ENCODE results near the gene SQSTM1.
"Not testable (repeated sequence)": the region's sequence is repeated elsewhere in the genome, so short reads cannot be mapped to it uniquely, and the experiment has no call there.

SQSTM1 gene

GRCh38 chr5:179833056-179833708 is 12.5 kb downstream of the SQSTM1 start:
- H3F3A ChIP-seq (ENCODE audit: insufficient read depth), result no peaks in the 10 kb centered on the region

GRCh38 chr5:179833709-179834070 is 13.0 kb downstream of the SQSTM1 start:
- no peaks in the 10 kb centered on the region for H4K20me1 ChIP-seq (ENCODE audit: low read depth, low read length)
- H3K9ac ChIP-seq (ENCODE audit: low read length), result no peak overlapping the region
- H3K4me2 ChIP-seq (ENCODE audit: low read depth, low read length, poor library complexity, severe bottlenecking), result no peak overlapping the region
- H3K9me3 ChIP-seq (ENCODE audit: insufficient read depth, low read length), result no peaks in the 10 kb centered on the region
- TF ChIP-seq CTCF (IDR thresholded peaks at IDR 0.05; ENCODE audit: insufficient read depth, low read length, poor library complexity, severe bottlenecking) (no peak), EZH2phosphoT487 (conservative IDR thresholded peaks at IDR 0.05; ENCODE audit: low read length) (no peak)
- H3K36me3 ChIP-seq (ENCODE audit: low read length), result no peaks in the 10 kb centered on the region; the same call in 1 of the 2 replicates
- no peak overlapping the region for H2AFZ ChIP-seq (ENCODE audit: low read depth, low read length, severe bottlenecking)
- H3K9me2 ChIP-seq (replicated peaks; ENCODE audit: insufficient read depth, low read length), result no peaks in the 10 kb centered on the region
- no peak overlapping the region for H3K4me3 ChIP-seq (ENCODE audit: insufficient read depth, low read length, poor library complexity, severe bottlenecking)
- H3F3A ChIP-seq (ENCODE audit: insufficient read depth), result no peaks in the 10 kb centered on the region
- no peaks in the 10 kb centered on the region for H3K79me2 ChIP-seq (ENCODE audit: insufficient read depth, low read length)
- no peaks in the 10 kb centered on the region for H3K27me3 ChIP-seq (ENCODE audit: low read length)
- no peak overlapping the region for H3K27ac ChIP-seq (ENCODE audit: low read depth, low read length)

More at GRCh38 chr5:179833056-179833708, 12.5 kb downstream of the SQSTM1 start:
- Histone ChIP-seq H3K9ac (ENCODE audit: low read length) (no peak overlapping the region), H3K4me2 (ENCODE audit: low read depth, low read length, poor library complexity, severe bottlenecking) (no peak overlapping the region), H3K9me3 (ENCODE audit: insufficient read depth, low read length) (no peaks in the 10 kb centered on the region), H3K36me3 (ENCODE audit: low read length) (no peaks in the 10 kb centered on the region; the same call in 1 of the 2 replicates), H3K4me3 (ENCODE audit: insufficient read depth, low read length, poor library complexity, severe bottlenecking) (no peak overlapping the region), H4K20me1 (ENCODE audit: low read depth, low read length) (no peaks in the 10 kb centered on the region), H2AFZ (ENCODE audit: low read depth, low read length, severe bottlenecking) (no peak overlapping the region), H3K9me2 (replicated peaks; ENCODE audit: insufficient read depth, low read length) (no peaks in the 10 kb centered on the region), H3K27me3 (ENCODE audit: low read length) (no peaks in the 10 kb centered on the region), H3K27ac (ENCODE audit: low read depth, low read length) (no peak overlapping the region), H3K79me2 (ENCODE audit: insufficient read depth, low read length) (no peaks in the 10 kb centered on the region)
- TF ChIP-seq CTCF (IDR thresholded peaks at IDR 0.05; ENCODE audit: insufficient read depth, low read length, poor library complexity, severe bottlenecking), result no peak
- TF ChIP-seq EZH2phosphoT487 (conservative IDR thresholded peaks at IDR 0.05; ENCODE audit: low read length), result no peak

GRCh38 chr5:179834120-179834519 is 13.4 kb downstream of the SQSTM1 start:
- TF ChIP-seq EZH2phosphoT487 (conservative IDR thresholded peaks at IDR 0.05; ENCODE audit: low read length) (no peak), CTCF (IDR thresholded peaks at IDR 0.05; ENCODE audit: insufficient read depth, low read length, poor library complexity, severe bottlenecking) (no peak)
- H3K9me2 ChIP-seq (replicated peaks; ENCODE audit: insufficient read depth, low read length), result no peaks in the 10 kb centered on the region
- no peaks in the 10 kb centered on the region for H3K27me3 ChIP-seq (ENCODE audit: low read length)
- H4K20me1 ChIP-seq (ENCODE audit: low read depth, low read length), result no peaks in the 10 kb centered on the region
- H3K4me2 ChIP-seq (ENCODE audit: low read depth, low read length, poor library complexity, severe bottlenecking), result no peak overlapping the region
- H3F3A ChIP-seq (ENCODE audit: insufficient read depth), result no peaks in the 10 kb centered on the region
- H3K4me3 ChIP-seq (ENCODE audit: insufficient read depth, low read length, poor library complexity, severe bottlenecking), result no peak overlapping the region
- H3K9me3 ChIP-seq (ENCODE audit: insufficient read depth, low read length), result no peaks in the 10 kb centered on the region
- H3K27ac ChIP-seq (ENCODE audit: low read depth, low read length), result no peak overlapping the region
- H3K9ac ChIP-seq (ENCODE audit: low read length), result no peak overlapping the region
- no peaks in the 10 kb centered on the region; the same call in 1 of the 2 replicates for H3K36me3 ChIP-seq (ENCODE audit: low read length)
- H3K79me2 ChIP-seq (ENCODE audit: insufficient read depth, low read length), result no peaks in the 10 kb centered on the region
- no peak overlapping the region for H2AFZ ChIP-seq (ENCODE audit: low read depth, low read length, severe bottlenecking)

- not testable (repeated sequence) for H3K4me2 ChIP-seq (ENCODE audit: low read depth, low read length, poor library complexity, severe bottlenecking); H3K9me2 ChIP-seq (replicated peaks; ENCODE audit: insufficient read depth, low read length); H3F3A ChIP-seq (ENCODE audit: insufficient read depth); H3K9me3 ChIP-seq (ENCODE audit: insufficient read depth, low read length); H4K20me1 ChIP-seq (ENCODE audit: low read depth, low read length); H2AFZ ChIP-seq (ENCODE audit: low read depth, low read length, severe bottlenecking); H3K9ac ChIP-seq (ENCODE audit: low read length); H3K36me3 ChIP-seq (ENCODE audit: low read length); H3K27me3 ChIP-seq (ENCODE audit: low read length); H3K79me2 ChIP-seq (ENCODE audit: insufficient read depth, low read length); H3K27ac ChIP-seq (ENCODE audit: low read depth, low read length); H3K4me3 ChIP-seq (ENCODE audit: insufficient read depth, low read length, poor library complexity, severe bottlenecking)
Measured at GRCh38 chr5:179834871-179835270, 14.2 kb downstream of the SQSTM1 start.
